HepG2 (cell line): Measurements from ENCODE around the gene CIAO2A. TPM values are rescaled to one million over a fixed set of nuclear protein-coding genes. Genes with fewer than 3 reads are reported as not detected.

Source experiments
- AGO2 ChIP-seq: fragments of 200-400 bp; formaldehyde crosslinking; optimal IDR thresholded peaks from 2 replicates; pipeline ENCODE3; 2017; ENCODE audit warnings: mild to moderate bottlenecking, low read depth, low read length, moderate library complexity
- ETV5 ChIP-seq: IDR thresholded peaks from 2 replicates; pipeline ENCODE4 v1.6.1; 2018; ENCODE audit warnings: missing biosample characterization, missing genetic modification reagents, inconsistent platforms, borderline replicate concordance
- HNRNPLL ChIP-seq: fragments of 200-400 bp; formaldehyde crosslinking; IDR thresholded peaks from 2 replicates; pipeline ENCODE4 v1.6.1; 2017; ENCODE audit warnings: mild to moderate bottlenecking, low read depth, low read length; ENCODE audit not compliant: poor library complexity, severe bottlenecking
- IKZF4 ChIP-seq: sonication (generic); formaldehyde crosslinking; IDR thresholded peaks from 2 replicates; pipeline ENCODE4 v1.5.1; 2020; ENCODE audit warnings: borderline replicate concordance, mild to moderate bottlenecking, low read depth, missing genetic modification reagents; ENCODE audit errors: not compliant biosample characterization
- IRF2 ChIP-seq: IDR thresholded peaks from 2 replicates; pipeline ENCODE4 v1.6.1; 2018; ENCODE audit warnings: missing genetic modification reagents, missing compliant biosample characterization
- KMT2A ChIP-seq: sonication (generic); formaldehyde crosslinking; IDR thresholded peaks from 2 replicates; pipeline ENCODE4 v1.4.0; 2020; ENCODE audit warnings: missing genetic modification reagents
- MTA3 ChIP-seq: sonication (generic); formaldehyde crosslinking; IDR thresholded peaks from 2 replicates; pipeline ENCODE4 v1.4.0; 2020; ENCODE audit warnings: missing genetic modification reagents
- PATZ1 ChIP-seq: sonication (generic); formaldehyde crosslinking; IDR thresholded peaks from 2 replicates; pipeline ENCODE4 v1.4.0; 2020; ENCODE audit warnings: missing genetic modification reagents
- SALL1 ChIP-seq: sonication (generic); formaldehyde crosslinking; IDR thresholded peaks from 2 replicates; pipeline ENCODE4 v1.8.0; 2022; ENCODE audit warnings: mild to moderate bottlenecking, missing genetic modification reagents
- TAF15 ChIP-seq: fragments of 200-400 bp; formaldehyde crosslinking; IDR thresholded peaks from one replicate; pipeline ENCODE4 v1.6.1; 2018; ENCODE audit warnings: mild to moderate bottlenecking, low read depth, low read length; ENCODE audit not compliant: poor library complexity, severe bottlenecking
- TBX3 ChIP-seq: fragments of 450-650 bp; IDR thresholded peaks from 2 replicates; pipeline ENCODE4 v1.6.1; 2017; ENCODE audit warnings: antibody characterized with exemption, mild to moderate bottlenecking, inconsistent platforms, borderline replicate concordance
- ZBTB46 ChIP-seq: sonication (generic); formaldehyde crosslinking; IDR thresholded peaks from 2 replicates; pipeline ENCODE4 v1.4.0; 2020; ENCODE audit warnings: mild to moderate bottlenecking, missing genetic modification reagents, borderline replicate concordance
- ZFP62 ChIP-seq: sonication (generic); formaldehyde crosslinking; IDR thresholded peaks from 2 replicates; pipeline ENCODE4 v1.4.0; 2020; ENCODE audit warnings: missing genetic modification reagents
- ZNF143 ChIP-seq: sonication (generic); formaldehyde crosslinking; IDR thresholded peaks from 2 replicates; pipeline ENCODE4 v1.4.0; 2020; ENCODE audit warnings: missing genetic modification reagents
- ZNF44 ChIP-seq: sonication (generic); formaldehyde crosslinking; IDR thresholded peaks from 2 replicates; pipeline ENCODE4 v1.5.1; 2020; ENCODE audit warnings: mild to moderate bottlenecking, missing genetic modification reagents
- ZNF670 ChIP-seq: sonication (generic); formaldehyde crosslinking; IDR thresholded peaks from 2 replicates; pipeline ENCODE4 v1.8.0; 2022; ENCODE audit warnings: mild to moderate bottlenecking, missing genetic modification reagents, borderline replicate concordance
- ZNF816 ChIP-seq: sonication (generic); formaldehyde crosslinking; IDR thresholded peaks from 2 replicates; pipeline ENCODE4 v1.8.0; 2022; ENCODE audit warnings: missing genetic modification reagents, mild to moderate bottlenecking, borderline replicate concordance
- ZSCAN9 ChIP-seq: IDR thresholded peaks from 2 replicates; pipeline ENCODE4 v1.6.1; 2016; ENCODE audit warnings: borderline replicate concordance
- polyA plus RNA-seq, 8 experiments: library from polyadenylated mRNA; depleted of rRNA in 3 of 8; stranded (reverse) in 7 of 8; unstranded in 1 of 8; fragments of >200 nt; fragmentation: Illumina TruSeq in 4 of 8; extraction: Trizol in 4 of 8; gene quantifications; 2 replicates each; pipeline versions ENCODE4 v1.2.1 to v1.2.3, GENCODE V29; 2011 to 2016; ENCODE audit warnings: low read depth in 4 of 8, missing spikeins in 1 of 8, mixed read lengths in 1 of 8; ENCODE audit not compliant: insufficient read depth in 1 of 8
- total RNA-seq, 5 experiments: library from RNA; depleted of rRNA; stranded (reverse); fragments of >200 nt; fragmentation: Illumina TruSeq; extraction: Trizol; gene quantifications; 2 replicates each; pipeline ENCODE4 v1.2.3, GENCODE V29; 2016; ENCODE audit warnings: low read depth in 1 of 5
- TF ChIP-seq, protein P1 (sequence below): sonication (generic); formaldehyde crosslinking; IDR thresholded peaks from 2 replicates; pipeline ENCODE4 v1.4.0; 2020; ENCODE audit warnings: missing genetic modification reagents, mild to moderate bottlenecking, borderline replicate concordance
- TF ChIP-seq, protein P2 (sequence below): sonication (generic); formaldehyde crosslinking; IDR thresholded peaks from 2 replicates; pipeline ENCODE4 v1.4.0; 2020; ENCODE audit warnings: missing genetic modification reagents

The CIAO2A gene
- total and polyA plus RNA-seq, 2 of the 13 experiments (the other 11 are each of a cell fraction or from before 2014, with no cell fraction given), result 83.0 to 100 TPM

DNA sequence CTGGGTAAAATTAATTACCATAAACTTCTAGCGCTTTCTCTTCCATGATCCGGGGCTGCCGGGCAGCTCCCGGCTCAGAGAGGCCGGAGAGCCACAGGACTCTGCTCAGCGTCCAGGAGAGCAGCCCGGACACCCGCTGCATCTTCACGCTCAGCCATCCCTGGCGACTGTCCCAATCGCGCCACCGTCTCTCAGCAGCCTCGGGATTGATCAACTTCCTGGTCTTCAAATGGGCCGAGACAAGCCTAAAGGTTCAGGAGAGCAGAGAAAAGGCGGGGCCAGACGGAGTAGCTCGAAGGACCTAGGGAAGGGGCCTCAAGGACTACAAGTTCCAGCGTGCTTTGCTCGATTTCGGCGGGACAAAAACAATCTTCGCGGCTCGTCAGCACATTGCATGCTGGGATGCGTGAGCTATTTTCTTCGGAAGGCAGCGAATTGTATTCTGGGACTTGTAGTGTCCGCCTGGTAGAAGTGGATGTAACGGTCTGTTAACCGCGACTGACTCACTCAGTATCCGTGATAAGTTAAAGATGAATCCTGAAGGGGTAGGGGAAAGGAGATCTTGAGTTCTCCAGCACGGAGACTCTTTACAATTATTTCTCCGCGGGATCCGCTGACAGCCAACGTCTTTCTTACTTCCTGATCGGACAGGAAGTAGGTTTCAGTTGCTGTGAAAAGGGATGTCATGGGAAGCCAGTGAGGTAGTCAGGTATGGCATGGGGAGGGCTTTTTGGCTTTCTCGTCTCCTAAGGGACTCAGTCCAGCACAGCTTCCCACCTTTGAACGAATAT lies at the start of gene CIAO2A (continued):
- no peak for TF ChIP-seq ZBTB46 (CRISPR knock-in tag)
- peak; percentile 9; the same call in 1 of the 2 replicates for TF ChIP-seq PATZ1 (CRISPR knock-in tag)
- TF ChIP-seq ZSCAN9 (CRISPR knock-in tag), result no peak; the same call in none of the 2 replicates
- peak; percentile 13; the same call in 1 of the 2 replicates for TF ChIP-seq ZNF44
- TF ChIP-seq IKZF4 (CRISPR knock-in tag), result no peak
- TF ChIP-seq ZFP62, result 0 out of 2 replicates have a peak, but pooled peaks have one; percentile 21
- TF ChIP-seq KMT2A, result no peak
- TF ChIP-seq AGO2, result no peak
- peak; percentile 98 for TF ChIP-seq ZNF143 (CRISPR knock-in tag)
- no peak for TF ChIP-seq MTA3
- no peak for TF ChIP-seq ZNF816
- no peak for TF ChIP-seq HNRNPLL
- TF ChIP-seq TBX3, result no peak
- peak; percentile 89; the same call in 1 of the 2 replicates for TF ChIP-seq IRF2 (CRISPR knock-in tag)
- no peak for TF ChIP-seq TAF15
- peak; percentile 63 for TF ChIP-seq SALL1 (CRISPR knock-in tag)
- TF ChIP-seq ETV5 (CRISPR knock-in tag), result no peak
- TF ChIP-seq ZNF670 (CRISPR knock-in tag), result peak; percentile 55; the same call in 1 of the 2 replicates
- TF ChIP-seq, protein P1, sequence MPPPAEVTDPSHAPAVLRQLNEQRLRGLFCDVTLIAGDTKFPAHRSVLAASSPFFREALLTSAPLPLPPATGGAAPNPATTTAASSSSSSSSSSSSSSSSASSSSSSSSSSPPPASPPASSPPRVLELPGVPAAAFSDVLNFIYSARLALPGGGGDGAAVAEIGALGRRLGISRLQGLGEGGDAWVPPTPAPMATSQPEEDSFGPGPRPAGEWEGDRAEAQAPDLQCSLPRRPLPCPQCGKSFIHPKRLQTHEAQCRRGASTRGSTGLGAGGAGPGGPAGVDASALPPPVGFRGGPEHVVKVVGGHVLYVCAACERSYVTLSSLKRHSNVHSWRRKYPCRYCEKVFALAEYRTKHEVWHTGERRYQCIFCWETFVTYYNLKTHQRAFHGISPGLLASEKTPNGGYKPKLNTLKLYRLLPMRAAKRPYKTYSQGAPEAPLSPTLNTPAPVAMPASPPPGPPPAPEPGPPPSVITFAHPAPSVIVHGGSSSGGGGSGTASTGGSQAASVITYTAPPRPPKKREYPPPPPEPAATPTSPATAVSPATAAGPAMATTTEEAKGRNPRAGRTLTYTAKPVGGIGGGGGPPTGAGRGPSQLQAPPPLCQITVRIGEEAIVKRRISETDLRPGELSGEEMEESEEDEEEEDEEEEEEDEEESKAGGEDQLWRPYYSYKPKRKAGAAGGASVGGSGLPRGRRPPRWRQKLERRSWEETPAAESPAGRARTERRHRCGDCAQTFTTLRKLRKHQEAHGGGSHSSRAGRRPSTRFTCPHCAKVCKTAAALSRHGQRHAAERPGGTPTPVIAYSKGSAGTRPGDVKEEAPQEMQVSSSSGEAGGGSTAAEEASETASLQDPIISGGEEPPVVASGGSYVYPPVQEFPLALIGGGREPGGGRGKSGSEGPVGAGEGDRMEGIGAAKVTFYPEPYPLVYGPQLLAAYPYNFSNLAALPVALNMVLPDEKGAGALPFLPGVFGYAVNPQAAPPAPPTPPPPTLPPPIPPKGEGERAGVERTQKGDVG (CRISPR knock-in tag), result no peak
- TF ChIP-seq, protein P2, sequence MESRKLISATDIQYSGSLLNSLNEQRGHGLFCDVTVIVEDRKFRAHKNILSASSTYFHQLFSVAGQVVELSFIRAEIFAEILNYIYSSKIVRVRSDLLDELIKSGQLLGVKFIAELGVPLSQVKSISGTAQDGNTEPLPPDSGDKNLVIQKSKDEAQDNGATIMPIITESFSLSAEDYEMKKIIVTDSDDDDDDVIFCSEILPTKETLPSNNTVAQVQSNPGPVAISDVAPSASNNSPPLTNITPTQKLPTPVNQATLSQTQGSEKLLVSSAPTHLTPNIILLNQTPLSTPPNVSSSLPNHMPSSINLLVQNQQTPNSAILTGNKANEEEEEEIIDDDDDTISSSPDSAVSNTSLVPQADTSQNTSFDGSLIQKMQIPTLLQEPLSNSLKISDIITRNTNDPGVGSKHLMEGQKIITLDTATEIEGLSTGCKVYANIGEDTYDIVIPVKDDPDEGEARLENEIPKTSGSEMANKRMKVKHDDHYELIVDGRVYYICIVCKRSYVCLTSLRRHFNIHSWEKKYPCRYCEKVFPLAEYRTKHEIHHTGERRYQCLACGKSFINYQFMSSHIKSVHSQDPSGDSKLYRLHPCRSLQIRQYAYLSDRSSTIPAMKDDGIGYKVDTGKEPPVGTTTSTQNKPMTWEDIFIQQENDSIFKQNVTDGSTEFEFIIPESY (CRISPR knock-in tag), result no peak
